Erythroblast (primary cell): ENCODE measurements around the gene ERCC1.
A peak's percentile ranks its signal among the peaks of the same experiment; 100 is the strongest.

Source experiments
- GATA1 ChIP-seq: IDR thresholded peaks from 2 replicates; pipeline ENCODE4 v1.6.1; 2011; ENCODE audit warnings: low read depth, mild to moderate bottlenecking, control low read depth, low read length, moderate library complexity
- POLR2A ChIP-seq: IDR thresholded peaks from 2 replicates; pipeline ENCODE4 v1.6.1; 2011; ENCODE audit warnings: mild to moderate bottlenecking, low read length

DNA sequence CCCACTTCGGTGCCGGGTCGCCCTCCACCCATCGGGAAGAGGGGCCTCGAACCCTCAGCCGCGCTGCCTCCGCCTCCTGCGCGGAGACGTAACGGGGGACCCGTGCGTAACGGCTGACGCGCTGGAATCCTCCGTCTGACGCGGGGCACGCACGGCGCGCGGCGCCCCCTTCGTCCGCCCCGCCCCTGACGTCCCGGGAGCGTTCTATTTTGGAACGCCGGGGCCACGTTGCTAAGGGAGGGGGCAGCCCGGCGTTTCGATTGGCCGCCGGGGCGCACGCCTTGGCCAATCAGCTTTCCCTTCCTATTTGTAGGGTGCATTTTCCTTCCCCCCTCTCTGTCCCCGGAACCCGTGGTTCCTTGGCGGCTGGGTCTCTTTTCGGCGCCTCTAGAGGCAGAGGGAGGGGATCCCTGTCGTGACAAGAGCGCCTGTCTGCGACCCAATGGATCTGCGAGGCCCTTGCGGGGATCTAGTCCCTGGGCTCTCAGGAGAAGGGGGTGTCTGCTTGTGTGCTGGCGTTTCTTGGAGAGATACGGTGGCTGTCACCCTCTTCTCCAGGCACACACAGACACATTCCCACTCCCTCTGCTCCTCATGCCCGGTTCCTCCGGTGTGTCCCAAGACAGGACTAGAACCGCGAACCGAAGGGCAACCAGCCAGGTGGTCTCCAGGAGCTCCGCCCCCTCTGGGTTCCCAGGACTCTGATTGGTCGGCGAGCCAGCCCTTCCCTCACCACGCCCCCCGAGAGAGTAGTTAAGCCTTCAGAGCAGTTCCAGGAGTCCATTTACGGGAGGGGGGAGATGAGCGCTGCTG lies 45.6 kb upstream of the ERCC1 start:
- TF ChIP-seq POLR2A (peak; percentile 94), GATA1 (no peak)
